Renal cortex interstitium (tissue), 11 donors: ENCODE results near the gene RALGAPA2. TPM values are rescaled to one million over a fixed set of nuclear protein-coding genes. Genes with fewer than 3 reads are reported as not detected.

Experiments
- DNase-seq, 11 donors: peaks; one replicate each; pipeline ENCODE4 v3.0.0-alpha.2; 2013; ENCODE audit warnings: low read depth in 9 of 11, low spot score in 4 of 11; ENCODE audit errors: extremely low read depth in 1 of 11
- polyA plus RNA-seq, 3 donors: library from polyadenylated mRNA; unstranded; fragments of 120-200 nt; gene quantifications; one replicate each; pipeline ENCODE4 v1.2.1, GENCODE V29; 2013; ENCODE audit not compliant: insufficient read length in 3 of 3

The RALGAPA2 gene
- polyA plus RNA-seq, 3 donors: 17.4 to 21.7 (median 17.7) TPM

GRCh38 chr20:20525756-20526155 lies 186.7 kb downstream of the RALGAPA2 start:
- DNase-seq: no peak

- DNase-seq: no peak
These were observed 187.2 kb downstream of the RALGAPA2 start for GRCh38 chr20:20525214-20525613.

DNA sequence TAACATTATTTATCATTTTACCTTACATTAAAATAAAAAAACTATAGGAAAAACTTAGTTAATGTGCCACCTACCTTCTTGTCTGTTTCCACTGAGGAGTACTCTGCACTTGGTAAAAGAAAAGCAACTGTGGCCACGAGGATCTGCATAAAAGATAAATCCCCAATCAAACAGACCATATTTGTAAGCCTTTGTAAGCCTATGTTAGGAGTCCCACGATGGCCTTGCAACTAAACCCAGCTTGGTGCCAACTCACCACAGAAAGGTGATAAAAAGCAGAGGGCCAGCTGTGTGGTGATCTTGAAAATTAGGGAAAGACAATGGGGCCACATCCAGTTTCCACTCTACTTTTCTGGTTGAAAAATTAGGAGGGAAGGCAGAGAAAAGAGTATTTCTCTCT lies 187.7 kb downstream of the RALGAPA2 start:
- DNase-seq: no peak

DNA sequence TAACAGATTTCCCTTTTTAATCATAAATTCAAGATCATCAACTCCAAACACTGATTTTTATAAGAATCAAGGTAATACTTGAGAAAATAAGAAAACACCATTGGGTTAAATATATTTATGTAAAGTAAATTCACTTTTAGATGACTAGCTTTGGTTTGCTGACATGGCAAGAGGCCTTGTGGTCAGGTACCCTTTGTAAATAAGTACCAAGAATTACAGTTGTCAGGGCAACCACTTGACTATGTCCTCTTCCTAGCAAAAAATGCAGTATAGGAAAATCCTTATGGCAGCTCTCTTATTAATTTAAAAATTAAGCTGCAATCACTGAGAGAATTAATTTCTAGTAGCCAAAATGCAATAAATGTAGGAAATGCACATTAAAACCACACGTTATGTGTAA lies 190.7 kb downstream of the RALGAPA2 start:
- DNase-seq: no peak

GRCh38 chr20:20520776-20521175 lies 191.7 kb downstream of the RALGAPA2 start:
- DNase-seq: no peak

GRCh38 chr20:20519269-20519668 lies 193.2 kb downstream of the RALGAPA2 start:
- no peak for DNase-seq

DNA sequence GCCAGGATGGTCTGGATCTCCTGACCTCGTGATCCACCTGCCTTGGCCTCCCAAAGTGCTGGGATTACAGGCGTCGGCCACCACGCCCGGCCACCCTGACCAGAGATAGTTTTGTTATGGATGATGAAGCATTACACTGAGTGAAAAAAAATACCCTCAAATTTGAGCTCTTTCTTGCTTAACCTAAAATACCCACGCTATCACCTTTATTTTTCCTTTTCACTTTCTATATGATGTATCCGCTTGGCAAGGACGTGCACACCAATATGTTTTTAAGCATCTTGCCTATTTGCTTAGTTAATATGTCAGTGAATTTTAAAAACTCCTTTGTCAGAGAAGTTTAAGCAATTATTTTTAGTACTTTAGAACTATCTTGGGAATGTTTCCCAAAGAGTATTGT lies 194.2 kb downstream of the RALGAPA2 start:
- no peak for DNase-seq

- no peak for DNase-seq
These were observed 195.1 kb downstream of the RALGAPA2 start for GRCh38 chr20:20517296-20517695.

GRCh38 chr20:20513720-20514119 lies 198.7 kb downstream of the RALGAPA2 start:
- DNase-seq: no peak

GRCh38 chr20:20505554-20505953 lies 206.9 kb downstream of the RALGAPA2 start:
- DNase-seq: no peak

DNA sequence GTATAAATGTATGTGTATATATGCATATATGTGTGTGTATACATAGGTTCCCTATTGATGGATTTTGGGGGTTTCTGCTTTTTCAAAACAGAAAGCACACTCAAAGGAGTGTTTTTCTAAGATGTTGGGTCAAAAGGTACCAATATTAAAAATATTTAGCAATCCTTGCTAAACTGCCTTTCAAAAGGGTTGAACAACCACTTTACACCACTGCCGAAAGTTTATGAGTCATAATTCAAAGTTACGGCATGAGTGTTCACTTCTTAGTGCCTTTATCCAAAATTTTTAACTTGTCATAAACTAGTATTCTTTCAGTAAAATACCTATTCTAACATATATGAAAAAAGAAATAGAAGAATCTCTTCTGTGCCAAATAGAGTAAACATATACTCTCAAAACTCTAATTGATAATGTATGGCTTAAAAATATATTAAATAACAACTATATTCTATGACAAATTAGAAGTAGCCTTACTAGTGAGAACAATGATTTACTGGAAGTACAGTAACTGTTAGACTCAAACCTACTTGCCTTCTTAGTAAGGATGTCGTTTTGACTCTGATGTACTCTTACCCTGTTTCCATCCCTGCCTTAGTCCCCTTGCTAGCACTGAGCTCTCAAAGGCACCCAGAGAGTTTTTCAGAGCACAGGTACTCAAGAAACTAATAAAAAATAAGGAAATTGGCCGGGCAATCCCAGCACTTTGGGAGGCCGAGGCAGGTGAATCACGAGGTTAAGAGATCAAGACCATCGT lies 208.5 kb downstream of the RALGAPA2 start:
- DNase-seq: no peak

DNA sequence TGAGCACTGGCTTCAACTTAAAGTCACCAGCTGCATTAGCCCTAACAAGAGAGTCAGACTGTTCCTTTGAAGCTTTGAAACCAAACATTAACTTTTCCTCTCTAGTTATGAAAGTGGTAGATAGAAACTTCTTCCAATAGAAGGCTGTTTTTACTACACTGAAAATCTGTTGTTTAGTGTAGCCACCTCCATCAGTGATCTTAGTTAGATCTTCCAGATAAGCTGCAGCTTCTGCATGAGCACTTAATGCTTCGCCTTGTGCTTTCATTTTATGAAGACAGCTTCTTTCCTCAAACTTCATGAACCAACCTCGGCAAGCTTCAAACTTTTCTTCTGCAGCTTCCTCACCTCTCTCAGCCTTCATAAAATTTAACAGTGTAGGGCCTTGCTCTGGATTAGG lies 211.3 kb downstream of the RALGAPA2 start:
- no peak for DNase-seq

DNA sequence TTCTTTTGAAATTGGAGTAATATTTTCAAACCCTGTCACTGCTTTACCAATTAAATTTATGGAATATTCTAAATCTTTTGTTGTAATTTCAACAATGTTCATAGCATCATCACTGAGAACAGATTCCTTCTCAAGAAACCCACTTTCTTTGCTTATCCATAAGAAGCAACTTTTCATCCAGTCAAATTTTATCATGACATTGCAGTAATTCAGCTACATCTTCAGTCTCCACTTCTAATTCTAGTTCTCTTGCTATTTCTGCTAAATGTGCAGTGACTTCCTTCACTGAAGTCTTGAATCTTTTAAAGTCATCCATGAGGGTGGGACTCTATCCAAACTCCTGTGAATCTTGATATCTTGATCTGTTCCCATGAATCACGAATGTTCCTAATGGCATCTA lies 212.1 kb downstream of the RALGAPA2 start:
- no peak for DNase-seq

- DNase-seq: no peak
These were observed 213.0 kb downstream of the RALGAPA2 start for GRCh38 chr20:20499439-20499838.

GRCh38 chr20:20498076-20498861 lies 214.2 kb downstream of the RALGAPA2 start:
- no peak for DNase-seq

GRCh38 chr20:20497242-20497978 lies 215.0 kb downstream of the RALGAPA2 start:
- no peak for DNase-seq

- DNase-seq: no peak
These were observed 216.5 kb downstream of the RALGAPA2 start for GRCh38 chr20:20495729-20496503.

DNA sequence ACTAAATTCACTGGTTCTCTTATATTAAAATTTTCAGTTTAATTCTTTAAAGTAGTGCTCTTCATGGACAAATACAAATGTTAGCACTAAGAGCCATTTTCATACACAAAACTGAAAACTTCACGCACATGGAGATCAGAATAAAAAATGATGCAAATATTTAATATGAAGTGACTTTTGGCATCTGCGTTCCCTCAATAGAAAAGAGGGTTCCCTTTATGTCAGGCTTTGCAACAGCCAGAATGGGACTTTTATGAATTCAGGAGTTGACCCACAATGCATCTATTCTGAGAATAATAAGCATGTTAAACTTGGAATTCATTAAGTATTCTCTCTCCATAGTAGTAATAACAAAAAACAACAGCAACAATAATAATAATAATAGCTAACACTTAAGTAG lies 218.7 kb downstream of the RALGAPA2 start:
- no peak for DNase-seq
